Measurements from ENCODE around the gene ARID3A. TPM values are rescaled to one million over a fixed set of nuclear protein-coding genes. Genes with fewer than 3 reads are reported as not detected.
"Not testable (repeated sequence)": the region's sequence is repeated elsewhere in the genome, so short reads cannot be mapped to it uniquely, and the experiment has no call there.

Gene ARID3A
- polyA plus RNA-seq, 12 donors, result 7.5 to 100 (median 10.3) TPM

- DNase-seq, result no peak
Observed at GRCh38 chr19:1014161-1015060, 88.6 kb downstream of the ARID3A start.

- DNase-seq, result no peak
Observed at GRCh38 chr19:1015061-1015781, 89.4 kb downstream of the ARID3A start.

GRCh38 chr19:1015782-1016646, 90.2 kb downstream of the ARID3A start:
- DNase-seq, result no peak

GRCh38 chr19:1016647-1017114, 90.8 kb downstream of the ARID3A start:
- no peak for DNase-seq

GRCh38 chr19:1017115-1017905, 91.5 kb downstream of the ARID3A start:
- no peak for DNase-seq

GRCh38 chr19:1017906-1018305, 92.1 kb downstream of the ARID3A start:
- no peak for DNase-seq

GRCh38 chr19:1018393-1018792, 92.6 kb downstream of the ARID3A start:
- no peak for DNase-seq

GRCh38 chr19:1018932-1019615, 93.2 kb downstream of the ARID3A start:
- DNase-seq, result no peak

GRCh38 chr19:1019616-1019961, 93.8 kb downstream of the ARID3A start:
- DNase-seq, result no peak

- DNase-seq, result no peak
Observed at GRCh38 chr19:1019980-1020867, 94.4 kb downstream of the ARID3A start.

GRCh38 chr19:1020868-1021425, 95.1 kb downstream of the ARID3A start, which contains the start of gene TMEM259:
Gene TMEM259, minus strand, starts transcription at chr19:1021123. Its CDS starts 127 bp downstream, at chr19:1020996.
- DNase-seq, result peak; percentile 97

- not testable (repeated sequence) for DNase-seq
Observed at GRCh38 chr19:1023883-1024188, 98.0 kb downstream of the ARID3A start.

GRCh38 chr19:1025080-1025479, 99.2 kb downstream of the ARID3A start:
- not testable (repeated sequence) for DNase-seq

Other genes starting within 250 kb of the ARID3A start
- gene FSTL3, start 249.6 kb upstream of the ARID3A start, polyA plus RNA-seq (ENCODE audit: insufficient read length in 12 of 12), result 10 to 100 TPM in 11 of 12 donors, not detected in 1; 11.0 to 25.9 (median 12.2) TPM
- gene PRSS57, start 230.6 kb upstream of the ARID3A start, polyA plus RNA-seq (ENCODE audit: insufficient read length in 12 of 12), result 1 to 10 TPM in 1 of 12 donors, under 1 TPM in 5, not detected in 6; 0.15 to 1.2 (median 0.19) TPM
- 10 to 100 TPM in 11 of 12 donors, not detected in 1; 17.2 to 80.5 (median 33.1) TPM for gene PALM, start 217.1 kb upstream of the ARID3A start, polyA plus RNA-seq (ENCODE audit: insufficient read length in 12 of 12)
- 10 to 100 TPM in 1 of 12 donors, under 1 TPM in 9, not detected in 2; 0.07 to 36.0 (median 0.12) TPM for gene MISP, start 174.9 kb upstream of the ARID3A start, polyA plus RNA-seq (ENCODE audit: insufficient read length in 12 of 12)
- gene PTBP1, start 128.6 kb upstream of the ARID3A start, polyA plus RNA-seq (ENCODE audit: insufficient read length in 12 of 12), result 100 to 1,000 TPM in 11 of 12 donors, not detected in 1; 116 to 245 (median 136) TPM
- gene PLPPR3, start 104.1 kb upstream of the ARID3A start, polyA plus RNA-seq (ENCODE audit: insufficient read length in 12 of 12), result 1 to 10 TPM in 3 of 12 donors, under 1 TPM in 7, not detected in 2; 0.12 to 2.7 (median 0.46) TPM
- 1 to 10 TPM in 5 of 12 donors, under 1 TPM in 5, not detected in 2; 0.42 to 8.7 (median 0.90) TPM for gene AZU1, start 98.2 kb upstream of the ARID3A start, polyA plus RNA-seq (ENCODE audit: insufficient read length in 12 of 12)
- 10 to 100 TPM in 1 of 12 donors, 1 to 10 TPM in 7, under 1 TPM in 2, not detected in 2; 0.66 to 12.0 (median 1.3) TPM for gene PRTN3, start 85.0 kb upstream of the ARID3A start, polyA plus RNA-seq (ENCODE audit: insufficient read length in 12 of 12)
- 1 to 10 TPM in 2 of 12 donors, under 1 TPM in 5, not detected in 5; 0.21 to 1.2 (median 0.33) TPM for gene ELANE, start 73.7 kb upstream of the ARID3A start, polyA plus RNA-seq (ENCODE audit: insufficient read length in 12 of 12)
- 10 to 100 TPM in 1 of 12 donors, 1 to 10 TPM in 9, under 1 TPM in 1, not detected in 1; 0.98 to 20.8 (median 1.6) TPM for gene CFD, start 66.4 kb upstream of the ARID3A start, polyA plus RNA-seq (ENCODE audit: insufficient read length in 12 of 12)
- gene MED16, start 32.8 kb upstream of the ARID3A start, polyA plus RNA-seq (ENCODE audit: insufficient read length in 12 of 12), result 1,000 to 10,000 TPM in 1 of 12 donors, 10 to 100 TPM in 11; 26.2 to 1,072 (median 32.9) TPM
- gene RNU6-9, start 32.6 kb upstream of the ARID3A start, polyA plus RNA-seq (ENCODE audit: insufficient read length in 12 of 12), result not detected
- gene R3HDM4, start 12.8 kb upstream of the ARID3A start, polyA plus RNA-seq (ENCODE audit: insufficient read length in 12 of 12), result 10 to 100 TPM in 11 of 12 donors, not detected in 1; 21.0 to 60.9 (median 27.3) TPM
- gene KISS1R, start 8.7 kb upstream of the ARID3A start, polyA plus RNA-seq (ENCODE audit: insufficient read length in 12 of 12), result not detected
- 10 to 100 TPM in 11 of 12 donors, not detected in 1; 18.9 to 38.0 (median 20.3) TPM for gene WDR18, start 58.3 kb downstream of the ARID3A start, polyA plus RNA-seq (ENCODE audit: insufficient read length in 12 of 12)
- under 1 TPM in 10 of 12 donors, not detected in 2; 0.05 to 0.25 (median 0.14) TPM for gene GRIN3B, start 74.4 kb downstream of the ARID3A start, polyA plus RNA-seq (ENCODE audit: insufficient read length in 12 of 12)
- 100 to 1,000 TPM in 2 of 12 donors, 10 to 100 TPM in 9, not detected in 1; 56.1 to 123 (median 70.5) TPM for gene TMEM259, start 95.1 kb downstream of the ARID3A start, polyA plus RNA-seq (ENCODE audit: insufficient read length in 12 of 12)
- not detected for gene RNU6-2, start 95.5 kb downstream of the ARID3A start, polyA plus RNA-seq (ENCODE audit: insufficient read length in 12 of 12)
- gene CNN2, start 100.6 kb downstream of the ARID3A start, polyA plus RNA-seq (ENCODE audit: insufficient read length in 12 of 12), result 10 to 100 TPM in 11 of 12 donors, not detected in 1; 36.3 to 89.8 (median 46.7) TPM
- 10 to 100 TPM in 9 of 12 donors, 1 to 10 TPM in 2, not detected in 1; 7.1 to 23.7 (median 18.2) TPM for gene ABCA7, start 114.1 kb downstream of the ARID3A start, polyA plus RNA-seq (ENCODE audit: insufficient read length in 12 of 12)
- gene ARHGAP45, start 141.1 kb downstream of the ARID3A start, polyA plus RNA-seq (ENCODE audit: insufficient read length in 12 of 12), result 10 to 100 TPM in 3 of 12 donors, 1 to 10 TPM in 8, not detected in 1; 6.0 to 26.0 (median 8.1) TPM
- 100 to 1,000 TPM in 8 of 12 donors, 10 to 100 TPM in 3, not detected in 1; 79.7 to 135 (median 108) TPM for gene POLR2E, start 169.3 kb downstream of the ARID3A start, polyA plus RNA-seq (ENCODE audit: insufficient read length in 12 of 12)
- gene GPX4, start 178.0 kb downstream of the ARID3A start, polyA plus RNA-seq (ENCODE audit: insufficient read length in 12 of 12), result 100 to 1,000 TPM in 11 of 12 donors, not detected in 1; 122 to 187 (median 142) TPM
- 10 to 100 TPM in 6 of 12 donors, 1 to 10 TPM in 5, not detected in 1; 7.4 to 33.2 (median 10.2) TPM for gene SBNO2, start 248.2 kb downstream of the ARID3A start, polyA plus RNA-seq (ENCODE audit: insufficient read length in 12 of 12)

Data from muscle of arm (tissue), 12 donors.